Keratinocyte (primary cell): ENCODE data around the gene MBNL2. TPM values are rescaled to one million over a fixed set of nuclear protein-coding genes. Genes with fewer than 3 reads are reported as not detected.

ENCODE experiments used
- DNase-seq: peaks from one replicate; pipeline ENCODE4 v3.0.0-alpha.2; 2011; ENCODE audit warnings: low read depth, missing footprints, low spot score
- FAIRE-seq: peaks from 2 replicates; lab custom pipeline; 2011; peaks lifted over from hg19 to GRCh38; lab: Jason Lieb, UNC
- H2AFZ ChIP-seq: 2 replicates; pipeline ENCODE4 v1.6.0; 2012; ENCODE audit warnings: low read length, control low read depth, inconsistent platforms; ENCODE audit not compliant: control insufficient read depth
- H3K27ac ChIP-seq: 2 replicates; pipeline ENCODE4 v1.5.1; 2011; ENCODE audit warnings: low read length; ENCODE audit not compliant: control insufficient read depth, insufficient read depth
- H3K27me3 ChIP-seq: 3 replicates; pipeline ENCODE4 v1.6.0; 2011; ENCODE audit warnings: low read length; ENCODE audit not compliant: control insufficient read depth, insufficient read depth; ENCODE audit errors: extremely low read depth
- H3K36me3 ChIP-seq, 2 experiments: 2 replicates in 1 of 2; 3 replicates in 1 of 2; pipeline ENCODE4 v1.5.1; 2011; ENCODE audit warnings: low read length in 2 of 2, mild to moderate bottlenecking in 1 of 2; ENCODE audit not compliant: control insufficient read depth in 2 of 2, insufficient read depth in 2 of 2; ENCODE audit errors: extremely low read depth in 1 of 2
- H3K4me1 ChIP-seq: 3 replicates; pipeline ENCODE4 v1.5.1; 2011; ENCODE audit warnings: low read length; ENCODE audit not compliant: control insufficient read depth, insufficient read depth; ENCODE audit errors: extremely low read depth
- H3K4me2 ChIP-seq: 3 replicates; pipeline ENCODE4 v1.6.0; 2011; ENCODE audit warnings: low read depth, low read length; ENCODE audit not compliant: control insufficient read depth, insufficient read depth; ENCODE audit errors: extremely low read depth
- H3K4me3 ChIP-seq, 3 experiments: fragments of 200-600 bp in 1 of 3; sonication (generic) in 1 of 3; 2 replicates in 2 of 3; 3 replicates in 1 of 3; pipeline ENCODE4 v1.5.1; 2011 to 2016; ENCODE audit warnings: low read length in 3 of 3, mild to moderate bottlenecking in 3 of 3, control low read depth in 2 of 3, inconsistent platforms in 1 of 3, low read depth in 1 of 3, mixed read lengths in 1 of 3, mixed run types in 1 of 3, moderate library complexity in 1 of 3; ENCODE audit not compliant: control insufficient read depth in 2 of 3, insufficient read depth in 2 of 3; ENCODE audit errors: extremely low read depth in 1 of 3
- H3K79me2 ChIP-seq: 2 replicates; pipeline ENCODE4 v1.6.0; 2012; ENCODE audit warnings: low read length; ENCODE audit not compliant: control insufficient read depth, insufficient read depth
- H3K9ac ChIP-seq: 3 replicates; pipeline ENCODE4 v1.6.0; 2011; ENCODE audit warnings: low read length; ENCODE audit not compliant: control insufficient read depth, insufficient read depth; ENCODE audit errors: extremely low read depth
- H3K9me1 ChIP-seq: 3 replicates; pipeline ENCODE4 v1.6.0; 2011; ENCODE audit warnings: low read length; ENCODE audit not compliant: control insufficient read depth, insufficient read depth; ENCODE audit errors: extremely low read depth
- H3K9me3 ChIP-seq: 2 replicates; pipeline ENCODE4 v1.5.1; 2012; ENCODE audit warnings: low read depth, low read length; ENCODE audit not compliant: control insufficient read depth
- H4K20me1 ChIP-seq: 3 replicates; pipeline ENCODE4 v1.6.0; 2011; ENCODE audit warnings: low read length; ENCODE audit not compliant: control insufficient read depth, insufficient read depth; ENCODE audit errors: extremely low read depth
- EZH2 ChIP-seq: IDR thresholded peaks from one replicate; pipeline ENCODE4 v1.6.1; 2012; ENCODE audit warnings: inconsistent platforms, mild to moderate bottlenecking, low read length, moderate library complexity
- dilution Hi-C: fragments of 300-500 bp; cut with MboI; formaldehyde crosslinking; loops from one replicate; pipeline ENCODE4 v1.7.0; 2020; ENCODE audit warnings: low sequenced_read_pairs; ENCODE audit not compliant: extremely low pct_ligation_motif_present
- polyA plus RNA-seq, 5 experiments: library from polyadenylated mRNA; depleted of rRNA in 3 of 5; stranded (reverse) in 3 of 5; stranded (forward) in 1 of 5; unstranded in 1 of 5; fragments of >200 nt; gene quantifications; 1 replicate in 1 of 5; 2 replicates in 3 of 5; 3 replicates in 1 of 5; pipeline versions ENCODE4 v1.2.1 to v1.2.3, GENCODE V29; 2011 to 2012; ENCODE audit warnings: missing spikeins in 2 of 5, low read depth in 1 of 5, low replicate concordance in 1 of 5
- TF ChIP-seq, protein P1 (sequence below), 3 experiments: IDR thresholded peaks in 1 of 3; conservative IDR thresholded peaks in 1 of 3; optimal IDR thresholded peaks in 1 of 3; 2 replicates in 2 of 3; 3 replicates in 1 of 3; pipeline versions ENCODE3 to v1.5.1; 2011; ENCODE audit warnings: low read length in 3 of 3, mild to moderate bottlenecking in 3 of 3, moderate library complexity in 2 of 3, control low read depth in 1 of 3, inconsistent platforms in 1 of 3; ENCODE audit not compliant: insufficient read depth in 2 of 3; ENCODE audit errors: extremely low read depth in 1 of 3

The MBNL2 gene
- polyA plus RNA-seq, 1 donor (not counting 4 experiments of a cell fraction or from before 2014, with no cell fraction given), result 28.4 TPM

DNA sequence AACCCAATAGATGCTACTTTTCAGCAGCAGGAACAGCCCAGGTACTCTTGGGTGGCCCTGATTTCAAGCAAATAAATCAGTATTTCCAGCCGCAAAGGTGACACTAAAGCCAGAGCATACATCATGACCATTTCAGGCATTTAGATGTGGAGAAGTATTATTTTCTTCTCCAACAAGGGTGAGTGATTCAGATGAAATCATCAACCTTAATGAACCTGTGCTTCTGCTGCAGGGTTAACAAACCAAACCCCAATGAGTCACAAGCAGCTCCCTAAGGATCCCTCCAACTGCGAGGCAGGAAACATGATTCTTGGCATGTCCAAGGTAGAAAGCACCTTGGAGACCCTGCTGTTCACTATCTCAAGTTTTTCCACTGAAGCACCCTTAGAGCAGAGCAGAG is 32.7 kb downstream of the MBNL2 start:
- H3K4me3 ChIP-seq, result no peak overlapping the region
- H3K36me3 ChIP-seq, result no peaks in the 10 kb centered on the region
- peak overlapping the region; percentile 89 for H3K27ac ChIP-seq
- H3K4me2 ChIP-seq, result peak overlapping the region; percentile 42
- DNase-seq (no peak), FAIRE-seq (peak; percentile 98)
- no peaks in the 10 kb centered on the region for H3K9me3 ChIP-seq
- no peaks in the 10 kb centered on the region for H3K27me3 ChIP-seq
- no peaks in the 10 kb centered on the region for H4K20me1 ChIP-seq
- TF ChIP-seq, protein P1, sequence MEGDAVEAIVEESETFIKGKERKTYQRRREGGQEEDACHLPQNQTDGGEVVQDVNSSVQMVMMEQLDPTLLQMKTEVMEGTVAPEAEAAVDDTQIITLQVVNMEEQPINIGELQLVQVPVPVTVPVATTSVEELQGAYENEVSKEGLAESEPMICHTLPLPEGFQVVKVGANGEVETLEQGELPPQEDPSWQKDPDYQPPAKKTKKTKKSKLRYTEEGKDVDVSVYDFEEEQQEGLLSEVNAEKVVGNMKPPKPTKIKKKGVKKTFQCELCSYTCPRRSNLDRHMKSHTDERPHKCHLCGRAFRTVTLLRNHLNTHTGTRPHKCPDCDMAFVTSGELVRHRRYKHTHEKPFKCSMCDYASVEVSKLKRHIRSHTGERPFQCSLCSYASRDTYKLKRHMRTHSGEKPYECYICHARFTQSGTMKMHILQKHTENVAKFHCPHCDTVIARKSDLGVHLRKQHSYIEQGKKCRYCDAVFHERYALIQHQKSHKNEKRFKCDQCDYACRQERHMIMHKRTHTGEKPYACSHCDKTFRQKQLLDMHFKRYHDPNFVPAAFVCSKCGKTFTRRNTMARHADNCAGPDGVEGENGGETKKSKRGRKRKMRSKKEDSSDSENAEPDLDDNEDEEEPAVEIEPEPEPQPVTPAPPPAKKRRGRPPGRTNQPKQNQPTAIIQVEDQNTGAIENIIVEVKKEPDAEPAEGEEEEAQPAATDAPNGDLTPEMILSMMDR (optimal IDR thresholded peaks at IDR 0.05 in 1 of 3, IDR thresholded peaks at IDR 0.05 in 1 of 3, conservative IDR thresholded peaks at IDR 0.05 in 1 of 3; ENCODE audit: extremely low read depth in 1 of 3, insufficient read depth in 2 of 3, low read length in 3 of 3), result no peak
- TF ChIP-seq EZH2, result no peak
- no peaks in the 10 kb centered on the region for H3K9me1 ChIP-seq
- H2AFZ ChIP-seq, result no peak overlapping the region
- peak overlapping the region; percentile 3 for H3K9ac ChIP-seq
- dilution Hi-C loops, result no loop called here
- peaks cover 66% of the 10 kb centered on the region for H3K4me1 ChIP-seq
- peaks cover 37% of the 10 kb centered on the region for H3K79me2 ChIP-seq

GRCh38 chr13:97255515-97256021 is 33.4 kb downstream of the MBNL2 start:
- peaks cover 65% of the 10 kb centered on the region for H3K4me1 ChIP-seq
- no peak for TF ChIP-seq EZH2
- TF ChIP-seq, protein P1 (optimal IDR thresholded peaks at IDR 0.05 in 1 of 3, IDR thresholded peaks at IDR 0.05 in 1 of 3, conservative IDR thresholded peaks at IDR 0.05 in 1 of 3; ENCODE audit: extremely low read depth in 1 of 3, insufficient read depth in 2 of 3, low read length in 3 of 3), result no peak
- peaks cover 37% of the 10 kb centered on the region for H3K79me2 ChIP-seq
- DNase-seq (no peak), FAIRE-seq (no peak)
- no peaks in the 10 kb centered on the region for H3K36me3 ChIP-seq
- no peaks in the 10 kb centered on the region for H4K20me1 ChIP-seq
- H3K4me2 ChIP-seq, result peak overlapping the region; percentile 42
- dilution Hi-C loops, result no loop called here
- H3K27me3 ChIP-seq, result no peaks in the 10 kb centered on the region
- H3K4me3 ChIP-seq, result no peak overlapping the region
- no peak overlapping the region for H2AFZ ChIP-seq
- H3K9me3 ChIP-seq, result no peaks in the 10 kb centered on the region
- H3K9ac ChIP-seq, result peak overlapping the region; percentile 9
- H3K27ac ChIP-seq, result peak overlapping the region; percentile 89
- H3K9me1 ChIP-seq, result no peaks in the 10 kb centered on the region
